Measurements from ENCODE around the gene ATP8B1.

DNA sequence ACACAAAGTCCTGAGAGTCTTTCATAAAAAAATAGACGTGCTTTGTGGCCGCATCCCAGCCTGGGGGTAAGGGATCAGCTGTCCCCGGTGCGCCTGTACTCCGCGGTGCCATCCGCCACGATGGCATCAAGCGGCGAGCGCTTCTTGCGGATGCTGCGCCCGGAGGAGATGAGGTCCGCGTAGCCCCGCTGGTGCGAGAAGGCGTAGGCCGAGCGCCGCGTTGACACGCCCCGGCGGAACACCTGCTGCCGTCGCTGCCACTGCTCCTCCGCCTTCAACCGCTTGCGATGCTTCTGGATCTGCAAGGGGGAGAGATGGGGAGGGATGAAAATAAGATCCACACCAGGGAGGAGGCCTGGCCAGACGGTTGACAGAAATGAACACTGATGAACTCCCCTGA, 154.7 kb downstream of the ATP8B1 start:
- no peak for TF ChIP-seq CTCF (IDR thresholded peaks at IDR 0.05)
- no peak for TF ChIP-seq EP300 (IDR thresholded peaks at IDR 0.05; ENCODE audit: low read depth)

Data from transverse colon (tissue), 3 donors.